ENCODE data around the gene MRPS10.
"Not testable (repeated sequence)": the region's sequence is repeated elsewhere in the genome, so short reads cannot be mapped to it uniquely, and the experiment has no call there.

The MRPS10 gene

GRCh38 chr6:42207559-42207958, 10.1 kb downstream of the MRPS10 start:
- DNase-seq (ENCODE audit: low read depth) = not testable (repeated sequence)

GRCh38 chr6:42204768-42205282, 12.8 kb downstream of the MRPS10 start:
- DNase-seq (ENCODE audit: low read depth) = no peak

GRCh38 chr6:42203183-42203582, 14.5 kb downstream of the MRPS10 start:
- no peak for DNase-seq (ENCODE audit: low read depth)

GRCh38 chr6:42202131-42202915, 15.3 kb downstream of the MRPS10 start:
- DNase-seq (ENCODE audit: low read depth) = not testable (repeated sequence)

GRCh38 chr6:42201382-42201781, 16.3 kb downstream of the MRPS10 start:
- no peak for DNase-seq (ENCODE audit: low read depth)

- no peak for DNase-seq (ENCODE audit: low read depth)
Observed at GRCh38 chr6:42200035-42200434, 17.6 kb downstream of the MRPS10 start.

- no peak for DNase-seq (ENCODE audit: low read depth)
Observed at GRCh38 chr6:42199106-42199981, 18.3 kb downstream of the MRPS10 start.

- no peak for DNase-seq (ENCODE audit: low read depth)
Observed at GRCh38 chr6:42197555-42198362, 19.9 kb downstream of the MRPS10 start.

GRCh38 chr6:42195415-42195814, 22.2 kb downstream of the MRPS10 start:
- no peak for DNase-seq (ENCODE audit: low read depth)

GRCh38 chr6:42194056-42194455, 23.6 kb downstream of the MRPS10 start:
- DNase-seq (ENCODE audit: low read depth) = no peak

GRCh38 chr6:42193491-42193894, 24.2 kb downstream of the MRPS10 start:
- DNase-seq (ENCODE audit: low read depth) = no peak

- not testable (repeated sequence) for DNase-seq (ENCODE audit: low read depth)
Observed at GRCh38 chr6:42192385-42192784, 25.3 kb downstream of the MRPS10 start.

- no peak for DNase-seq (ENCODE audit: low read depth)
Observed at GRCh38 chr6:42190554-42191183, 27.0 kb downstream of the MRPS10 start.

- DNase-seq (ENCODE audit: low read depth) = no peak
Observed at GRCh38 chr6:42188406-42188805, 29.3 kb downstream of the MRPS10 start.

- no peak for DNase-seq (ENCODE audit: low read depth)
Observed at GRCh38 chr6:42185597-42185996, 32.1 kb downstream of the MRPS10 start.

GRCh38 chr6:42184475-42184874, 33.2 kb downstream of the MRPS10 start:
- DNase-seq (ENCODE audit: low read depth) = no peak

- DNase-seq (ENCODE audit: low read depth) = no peak
Observed at GRCh38 chr6:42182101-42182500, 35.6 kb downstream of the MRPS10 start.

GRCh38 chr6:42179945-42180313, 37.7 kb downstream of the MRPS10 start:
- DNase-seq (ENCODE audit: low read depth) = no peak

GRCh38 chr6:42179261-42179944, 38.3 kb downstream of the MRPS10 start:
- no peak for DNase-seq (ENCODE audit: low read depth)

- DNase-seq (ENCODE audit: low read depth) = no peak
Observed at GRCh38 chr6:42177514-42178364, 39.9 kb downstream of the MRPS10 start.

Data from activated gamma-delta T cell treated with anti-CD3 and anti-CD28 coated beads, Interleukin-2, amount 50 U/mL, for 16 hours (primary cell).